ENCODE results near the gene HBE1. TPM values are rescaled to one million over a fixed set of nuclear protein-coding genes. Genes with fewer than 3 reads are reported as not detected.

Gene HBE1
- total and polyA plus RNA-seq, 2 donors (not counting 1 experiment from before 2014, with no cell fraction given): not detected

- CTCF ChIA-PET: no interaction called here
- no peaks in the 10 kb centered on the region for H3K4me1 Mint-ChIP-seq
Measured at GRCh38 chr11:5223686-5224085, 46.1 kb downstream of the HBE1 start.

GRCh38 chr11:5223146-5223545 is 46.6 kb downstream of the HBE1 start:
- H3K9me3 ChIP-seq (ENCODE audit: control extremely low read depth in 1 of 3, control insufficient read depth in 2 of 3, insufficient read depth in 1 of 3, low read length in 2 of 3): peaks cover 0 to 9% (median 0%) of the 10 kb centered on the region in 3 donors
- H3K27me3 ChIP-seq (replicated peaks in 1 of 4; ENCODE audit: control extremely low read depth in 1 of 4, control insufficient read depth in 3 of 4, insufficient read depth in 4 of 4, low read length in 3 of 4): no peaks in the 10 kb centered on the region
- ChIA-PET POLR2A (no interaction called here), CTCF (no interaction called here)
- H3K27ac Mint-ChIP-seq: no peak overlapping the region
- ATAC-seq (ENCODE audit: low read depth) (no peak), DNase-seq (no peak)
- H3K4me1 Mint-ChIP-seq: no peaks in the 10 kb centered on the region
- no peak overlapping the region for H3K4me3 Mint-ChIP-seq
- intact Hi-C loops (cut with micrococcal nuclease): no loop called here
- no peaks in the 10 kb centered on the region for H4K20me1 ChIP-seq (ENCODE audit: control insufficient read depth, insufficient read depth, low read length, poor library complexity, severe bottlenecking)
- no peak overlapping the region for H3K4me3 ChIP-seq (ENCODE audit: control extremely low read depth in 1 of 5, extremely low read depth in 1 of 5, insufficient read depth in 1 of 5, low read depth in 2 of 5, low read length in 4 of 5)
- H3K4me2 ChIP-seq (replicated peaks; ENCODE audit: low read depth, low read length, poor library complexity, severe bottlenecking): no peak overlapping the region
- no peak overlapping the region for H3K9ac ChIP-seq (ENCODE audit: low read length)
- H2AFZ ChIP-seq (ENCODE audit: insufficient read depth, low read depth, low read length, poor library complexity, severe bottlenecking): no peak overlapping the region
- no peaks in the 10 kb centered on the region for H3K36me3 ChIP-seq (replicated peaks in 1 of 2; ENCODE audit: control extremely low read depth in 1 of 2, control insufficient read depth in 1 of 2, extremely low read depth in 1 of 2, insufficient read depth in 2 of 2, low read length in 1 of 2)
- TF ChIP-seq CTCF (IDR thresholded peaks at IDR 0.05) (no peak), EZH2 (IDR thresholded peaks at IDR 0.05; ENCODE audit: borderline replicate concordance, insufficient read depth, low read depth, low read length, poor library complexity, severe bottlenecking) (no peak)
- H3K4me1 ChIP-seq (ENCODE audit: control insufficient read depth in 2 of 2, insufficient read depth in 2 of 2, low read length in 2 of 2): no peaks in the 10 kb centered on the region
- 97% methylated on average over 5 of the region's 6 CpGs for WGBS (ENCODE audit: insufficient coverage)
- no peaks in the 10 kb centered on the region for H3K9me3 Mint-ChIP-seq (ENCODE audit: insufficient read depth)
- no peaks in the 10 kb centered on the region for H3K79me2 ChIP-seq (ENCODE audit: control insufficient read depth, insufficient read depth, low read length)
- peaks cover 6% of the 10 kb centered on the region for H3K27me3 Mint-ChIP-seq
- no peak overlapping the region for H3K27ac ChIP-seq (ENCODE audit: low read length in 2 of 2)

More at GRCh38 chr11:5223686-5224085, 46.1 kb downstream of the HBE1 start:
- intact Hi-C loops (cut with micrococcal nuclease): no loop called here
- H2AFZ ChIP-seq (ENCODE audit: insufficient read depth, low read depth, low read length, poor library complexity, severe bottlenecking): no peak overlapping the region
- Mint-ChIP-seq H3K9me3 (ENCODE audit: insufficient read depth) (no peaks in the 10 kb centered on the region), H3K4me3 (no peak overlapping the region), H3K27me3 (peaks cover 6% of the 10 kb centered on the region), H3K27ac (no peak overlapping the region)
- H3K4me3 ChIP-seq (ENCODE audit: control extremely low read depth in 1 of 5, extremely low read depth in 1 of 5, insufficient read depth in 1 of 5, low read depth in 2 of 5, low read length in 4 of 5): no peak overlapping the region
- no peak for ATAC-seq (ENCODE audit: low read depth)
- no peaks in the 10 kb centered on the region for H3K36me3 ChIP-seq (replicated peaks in 1 of 2; ENCODE audit: control extremely low read depth in 1 of 2, control insufficient read depth in 1 of 2, extremely low read depth in 1 of 2, insufficient read depth in 2 of 2, low read length in 1 of 2)
- no peaks in the 10 kb centered on the region for H3K4me1 ChIP-seq (ENCODE audit: control insufficient read depth in 2 of 2, insufficient read depth in 2 of 2, low read length in 2 of 2)
- H3K9ac ChIP-seq (ENCODE audit: low read length): no peak overlapping the region
- POLR2A ChIA-PET: no interaction called here
- no peaks in the 10 kb centered on the region for H4K20me1 ChIP-seq (ENCODE audit: control insufficient read depth, insufficient read depth, low read length, poor library complexity, severe bottlenecking)
- H3K27ac ChIP-seq (ENCODE audit: low read length in 2 of 2): no peak overlapping the region
- peaks cover 0 to 9% (median 0%) of the 10 kb centered on the region in 3 donors for H3K9me3 ChIP-seq (ENCODE audit: control extremely low read depth in 1 of 3, control insufficient read depth in 2 of 3, insufficient read depth in 1 of 3, low read length in 2 of 3)
- H3K79me2 ChIP-seq (ENCODE audit: control insufficient read depth, insufficient read depth, low read length): no peaks in the 10 kb centered on the region
- DNase-seq: no peak
- TF ChIP-seq CTCF (IDR thresholded peaks at IDR 0.05): no peak
- no peak for TF ChIP-seq EZH2 (IDR thresholded peaks at IDR 0.05; ENCODE audit: borderline replicate concordance, insufficient read depth, low read depth, low read length, poor library complexity, severe bottlenecking)
- no peaks in the 10 kb centered on the region for H3K27me3 ChIP-seq (replicated peaks in 1 of 4; ENCODE audit: control extremely low read depth in 1 of 4, control insufficient read depth in 3 of 4, insufficient read depth in 4 of 4, low read length in 3 of 4)
- no CpG with 5 or more reads among the region's 1 CpG for WGBS (ENCODE audit: insufficient coverage)
- H3K4me2 ChIP-seq (replicated peaks; ENCODE audit: low read depth, low read length, poor library complexity, severe bottlenecking): no peak overlapping the region

Other genes with a start within 250 kb of the HBE1 start
- not detected in 2 replicates for gene OR52J3, start 223.4 kb downstream of the HBE1 start, total RNA-seq
- gene OR52J3, start 223.4 kb downstream of the HBE1 start, polyA plus RNA-seq: not detected in 2 replicates
- gene OR52E2, start 210.3 kb downstream of the HBE1 start, total RNA-seq: not detected in 2 replicates
- not detected in 2 replicates for gene OR52E2, start 210.3 kb downstream of the HBE1 start, polyA plus RNA-seq
- not detected in 2 replicates for gene OR52E1, start 200.4 kb downstream of the HBE1 start, total RNA-seq
- not detected in 2 replicates for gene OR52E1, start 200.4 kb downstream of the HBE1 start, polyA plus RNA-seq
- gene OR52A5, start 131.6 kb downstream of the HBE1 start, total RNA-seq: not detected in 2 replicates
- not detected in 2 replicates for gene OR52A5, start 131.6 kb downstream of the HBE1 start, polyA plus RNA-seq
- not detected in 2 replicates for gene OR52A1, start 115.2 kb downstream of the HBE1 start, total RNA-seq
- not detected in 2 replicates for gene OR52A1, start 115.2 kb downstream of the HBE1 start, polyA plus RNA-seq
- not detected in 2 replicates for gene OR51V1, start 69.3 kb downstream of the HBE1 start, total RNA-seq
- not detected in 2 replicates for gene OR51V1, start 69.3 kb downstream of the HBE1 start, polyA plus RNA-seq
- gene HBB, start 42.9 kb downstream of the HBE1 start, total RNA-seq: 378 and 385 TPM in 2 replicates
- 69.7 and 1,053 TPM in 2 replicates for gene HBB, start 42.9 kb downstream of the HBE1 start, polyA plus RNA-seq
- gene HBD, start 35.5 kb downstream of the HBE1 start, total RNA-seq: not detected in 2 replicates
- gene HBD, start 35.5 kb downstream of the HBE1 start, polyA plus RNA-seq: 0.84 TPM in 1 of 2 replicates, not detected in the other
- gene HBG1, start 20.1 kb downstream of the HBE1 start, total RNA-seq: not detected in 2 replicates
- not detected in 2 replicates for gene HBG1, start 20.1 kb downstream of the HBE1 start, polyA plus RNA-seq
- gene HBG2, start 15.2 kb downstream of the HBE1 start, total RNA-seq: not detected in 2 replicates
- 0.89 TPM in 1 of 2 replicates, not detected in the other for gene HBG2, start 15.2 kb downstream of the HBE1 start, polyA plus RNA-seq
- gene OR51B4, start 32.0 kb upstream of the HBE1 start, total RNA-seq: not detected in 2 replicates
- 0.21 TPM in 1 of 2 replicates, not detected in the other for gene OR51B4, start 32.0 kb upstream of the HBE1 start, polyA plus RNA-seq
- gene OR51B2, start 54.4 kb upstream of the HBE1 start, total RNA-seq: not detected in 2 replicates
- gene OR51B2, start 54.4 kb upstream of the HBE1 start, polyA plus RNA-seq: not detected in 2 replicates
- gene OR51B5, start 73.6 kb upstream of the HBE1 start, total RNA-seq: 0.66 and 0.67 TPM in 2 replicates
- gene OR51B5, start 73.6 kb upstream of the HBE1 start, polyA plus RNA-seq: not detected in 2 replicates
- not detected in 2 replicates for gene OR51B6, start 81.6 kb upstream of the HBE1 start, total RNA-seq
- not detected in 2 replicates for gene OR51B6, start 81.6 kb upstream of the HBE1 start, polyA plus RNA-seq
- gene OR51M1, start 113.9 kb upstream of the HBE1 start, total RNA-seq: not detected in 2 replicates
- not detected in 2 replicates for gene OR51M1, start 113.9 kb upstream of the HBE1 start, polyA plus RNA-seq
- gene OR51Q1, start 152.2 kb upstream of the HBE1 start, total RNA-seq: not detected in 2 replicates
- not detected in 2 replicates for gene OR51Q1, start 152.2 kb upstream of the HBE1 start, polyA plus RNA-seq
- gene OR51I1, start 171.6 kb upstream of the HBE1 start, total RNA-seq: not detected in 2 replicates
- gene OR51I1, start 171.6 kb upstream of the HBE1 start, polyA plus RNA-seq: 0.30 and 0.31 TPM in 2 replicates
- gene OR51I2, start 179.4 kb upstream of the HBE1 start, total RNA-seq: not detected in 2 replicates
- gene OR51I2, start 179.4 kb upstream of the HBE1 start, polyA plus RNA-seq: not detected in 2 replicates
- not detected in 2 replicates for gene OR52D1, start 218.7 kb upstream of the HBE1 start, total RNA-seq
- not detected in 2 replicates for gene OR52D1, start 218.7 kb upstream of the HBE1 start, polyA plus RNA-seq
- gene UBQLN3, start 240.0 kb upstream of the HBE1 start, total RNA-seq: 0.46 and 0.59 TPM in 2 replicates
- gene UBQLN3, start 240.0 kb upstream of the HBE1 start, polyA plus RNA-seq: not detected in 2 replicates
- gene UBQLNL, start 246.8 kb upstream of the HBE1 start, total RNA-seq: 1.3 and 1.4 TPM in 2 replicates
- gene UBQLNL, start 246.8 kb upstream of the HBE1 start, polyA plus RNA-seq: 1.8 and 1.9 TPM in 2 replicates

All from B cell (primary cell).